Epithelial cell of prostate (primary cell): ENCODE measurements around the gene AP3B1.
"Not testable (repeated sequence)": the region's sequence is repeated elsewhere in the genome, so short reads cannot be mapped to it uniquely, and the experiment has no call there.

Experiments used
- DNase-seq: peaks from one replicate; pipeline ENCODE4 v3.0.0-alpha.2; 2011; ENCODE audit warnings: low read depth, low spot score
- H3K27ac ChIP-seq: fragments of 450-650 bp; 2 replicates; pipeline ENCODE4 v1.5.1; 2017; ENCODE audit warnings: mild to moderate bottlenecking

Gene AP3B1

DNA sequence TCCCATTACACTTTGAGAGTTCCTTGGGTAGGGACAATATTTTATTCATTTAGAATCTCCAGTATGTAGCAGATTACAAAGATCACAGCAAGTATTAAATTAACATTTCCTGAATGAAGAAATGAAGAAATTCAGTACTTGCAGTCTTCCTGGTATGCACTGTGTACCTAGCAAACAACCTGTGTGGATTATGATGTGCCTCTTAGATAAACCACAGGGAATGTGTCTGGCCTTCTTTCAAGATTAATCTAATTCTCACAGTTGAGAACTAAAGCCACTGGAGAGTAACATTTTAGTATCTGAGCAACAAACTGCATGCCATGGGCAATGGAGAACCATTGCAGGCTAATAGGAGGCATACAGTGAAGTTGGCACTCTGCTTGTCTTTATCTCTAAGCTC, 199.4 kb downstream of the AP3B1 start:
- no peak overlapping the region for H3K27ac ChIP-seq
- no peak for DNase-seq

DNA sequence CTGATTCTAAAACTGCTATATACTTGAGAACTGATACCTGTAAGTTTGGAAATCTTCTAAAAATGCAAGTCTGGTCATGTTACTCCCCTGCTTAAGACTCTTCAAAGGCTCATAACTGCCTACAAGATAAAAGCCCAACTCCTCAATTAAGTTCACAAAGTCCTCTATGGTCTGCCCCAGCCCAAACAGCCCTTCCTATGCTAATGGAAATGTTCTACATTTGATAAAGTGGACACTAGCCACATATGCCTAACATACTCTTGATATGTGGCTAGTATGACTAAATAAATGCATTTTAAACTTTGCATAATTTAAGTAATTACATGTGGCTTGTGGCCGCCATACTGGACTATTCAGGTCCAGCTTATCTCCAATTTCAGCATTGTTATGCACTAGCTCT, 204.5 kb downstream of the AP3B1 start:
- DNase-seq = no peak
- no peak overlapping the region for H3K27ac ChIP-seq

DNA sequence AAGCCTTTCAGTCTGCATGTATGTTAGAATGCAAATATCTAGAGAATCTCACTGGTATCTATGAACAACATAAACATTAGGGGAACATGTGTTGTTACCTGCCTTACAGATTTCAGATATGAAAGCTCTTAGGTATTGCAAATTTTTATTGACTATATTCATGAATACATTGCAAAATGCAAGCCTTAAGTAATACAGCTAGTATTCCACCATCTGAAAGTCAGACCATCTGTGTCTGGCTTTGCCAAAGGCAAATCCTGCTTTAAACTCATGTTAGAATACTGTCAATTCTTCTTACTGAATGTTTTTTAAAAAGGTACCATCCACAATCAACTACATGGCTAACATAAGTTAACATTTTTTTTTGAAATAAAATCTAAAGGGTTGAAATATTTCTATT, 215.6 kb downstream of the AP3B1 start:
- no peak overlapping the region for H3K27ac ChIP-seq

DNA sequence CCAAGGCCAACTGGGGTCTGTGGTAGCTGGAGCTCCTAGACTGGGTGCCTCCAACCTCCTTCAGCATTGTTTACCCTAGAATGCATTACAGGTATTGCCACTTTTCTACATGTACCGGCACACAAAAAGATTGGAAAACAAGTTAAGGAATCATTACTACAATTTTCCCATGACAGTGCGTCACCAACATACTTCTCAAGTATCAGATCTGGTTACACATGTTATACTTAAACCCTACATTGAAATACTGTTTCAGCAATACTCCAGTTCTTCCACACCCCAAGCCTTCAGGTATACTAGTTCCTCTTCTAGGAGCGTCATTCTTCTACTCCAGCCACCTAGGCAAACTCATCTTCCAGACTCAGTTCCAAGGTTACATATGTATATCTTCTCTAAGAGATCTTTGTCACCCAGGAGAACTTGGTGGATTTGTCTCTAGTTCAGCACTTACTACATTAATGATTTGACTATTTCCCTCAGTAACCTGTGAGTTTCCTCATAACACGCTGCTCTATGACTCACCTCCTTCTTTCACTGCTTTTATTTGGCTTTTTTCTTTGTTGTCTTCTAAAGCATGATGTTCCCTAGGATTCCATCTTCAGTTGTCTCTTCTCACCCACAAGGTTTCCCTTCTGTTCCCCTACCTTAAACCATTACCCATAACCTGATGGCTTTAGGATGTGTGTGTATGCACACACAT, 217.0 kb downstream of the AP3B1 start:
- no peak for DNase-seq
- H3K27ac ChIP-seq = no peak overlapping the region

More for the DNA sequence above, 215.6 kb downstream of the AP3B1 start:
- no peak for DNase-seq

DNA sequence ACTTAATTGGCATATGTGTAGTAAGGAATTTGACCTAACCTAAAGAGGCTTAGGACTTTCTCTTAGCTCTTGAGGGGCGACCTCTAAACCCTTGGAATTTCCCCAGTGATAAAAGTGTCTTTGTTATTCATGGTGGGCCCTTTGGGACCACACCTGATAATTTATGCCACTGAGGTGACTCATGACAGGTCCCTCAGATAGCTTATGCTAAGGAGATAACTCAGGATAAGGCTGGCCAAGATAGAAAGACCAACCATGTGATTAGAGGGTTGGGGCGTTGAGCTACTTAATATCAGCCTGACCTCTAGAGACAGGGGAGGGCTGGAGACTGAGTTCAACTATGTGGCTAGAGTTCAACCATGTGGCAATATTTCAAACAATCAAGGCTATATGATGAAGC, 218.1 kb downstream of the AP3B1 start:
- DNase-seq = no peak
- no peak overlapping the region for H3K27ac ChIP-seq

DNA sequence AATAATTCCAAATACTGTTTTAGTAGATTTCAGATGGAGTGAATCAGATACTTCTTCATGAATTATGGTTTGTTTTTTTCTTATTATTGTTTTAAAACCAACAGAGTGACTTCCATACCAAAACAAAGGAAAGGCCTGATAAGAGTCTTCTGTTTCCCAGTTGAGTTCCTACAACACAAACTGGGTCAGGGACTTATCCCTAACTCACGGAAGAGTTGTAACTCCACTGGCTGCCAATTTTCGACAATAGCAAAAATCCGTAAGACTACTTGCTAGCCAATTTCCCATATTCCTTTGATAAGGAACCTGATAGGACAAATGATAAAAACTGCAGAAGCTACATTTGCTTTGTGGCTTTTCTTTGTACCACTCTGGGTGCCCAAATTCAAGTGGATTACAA, 219.2 kb downstream of the AP3B1 start:
- no peak overlapping the region for H3K27ac ChIP-seq
- DNase-seq = no peak

DNA sequence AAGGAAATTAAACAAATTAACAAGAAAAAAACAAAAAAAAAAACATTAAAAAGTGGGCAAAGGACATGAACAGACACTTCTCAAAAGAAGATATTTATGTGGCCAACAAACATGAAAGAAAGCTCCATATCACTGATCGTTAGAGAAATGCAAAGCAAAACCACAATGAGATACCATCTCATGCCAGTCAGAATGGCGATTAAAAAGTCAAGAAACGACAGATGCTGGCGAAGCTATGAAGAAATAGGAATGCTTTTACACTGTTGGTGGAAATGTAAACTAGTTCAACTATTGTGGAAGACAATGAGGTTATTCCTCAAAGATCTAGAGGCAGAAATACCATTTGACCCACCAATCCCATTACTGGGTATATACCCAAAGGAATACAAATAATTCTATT, 223.8 kb downstream of the AP3B1 start:
- DNase-seq, H3K27ac ChIP-seq: not testable (repeated sequence)

DNA sequence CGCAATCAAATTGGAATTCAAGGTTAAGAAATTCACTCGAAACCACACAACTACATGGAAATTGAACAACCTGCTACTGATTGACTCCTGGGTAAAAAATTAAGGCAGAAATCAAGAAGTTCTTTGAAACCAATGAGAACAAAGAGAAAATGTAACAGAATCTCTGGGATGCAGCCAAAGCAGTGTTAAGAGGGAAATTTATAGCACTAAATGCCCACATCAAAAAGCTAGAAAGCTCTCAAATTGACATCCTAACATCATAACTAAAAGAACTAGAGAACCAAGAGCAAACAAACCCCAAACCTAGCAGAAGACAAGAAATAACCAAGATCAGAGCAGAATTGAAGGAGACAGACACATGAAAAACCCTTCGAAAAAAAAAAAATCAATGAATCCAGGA, 226.9 kb downstream of the AP3B1 start:
- not testable (repeated sequence) for DNase-seq, H3K27ac ChIP-seq

DNA sequence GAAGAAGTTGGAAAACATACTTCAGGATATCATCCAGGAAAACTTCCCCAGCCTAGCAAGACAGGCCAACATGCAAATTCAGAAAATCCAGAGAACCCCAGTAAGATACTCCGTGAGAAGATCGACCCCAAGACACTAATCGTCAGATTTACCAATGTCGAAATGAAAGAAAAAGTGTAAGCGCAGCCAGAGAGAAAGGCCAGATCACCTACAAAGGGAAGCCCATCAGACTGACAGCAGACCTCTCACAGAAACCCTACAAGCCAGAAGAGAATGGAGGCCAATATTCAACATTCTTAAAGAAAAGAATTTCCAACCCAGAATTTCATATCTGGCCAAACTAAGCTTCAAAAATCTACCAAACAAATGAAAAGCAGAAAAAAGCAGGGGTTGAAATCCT, 227.8 kb downstream of the AP3B1 start:
- not testable (repeated sequence) for DNase-seq, H3K27ac ChIP-seq

DNA sequence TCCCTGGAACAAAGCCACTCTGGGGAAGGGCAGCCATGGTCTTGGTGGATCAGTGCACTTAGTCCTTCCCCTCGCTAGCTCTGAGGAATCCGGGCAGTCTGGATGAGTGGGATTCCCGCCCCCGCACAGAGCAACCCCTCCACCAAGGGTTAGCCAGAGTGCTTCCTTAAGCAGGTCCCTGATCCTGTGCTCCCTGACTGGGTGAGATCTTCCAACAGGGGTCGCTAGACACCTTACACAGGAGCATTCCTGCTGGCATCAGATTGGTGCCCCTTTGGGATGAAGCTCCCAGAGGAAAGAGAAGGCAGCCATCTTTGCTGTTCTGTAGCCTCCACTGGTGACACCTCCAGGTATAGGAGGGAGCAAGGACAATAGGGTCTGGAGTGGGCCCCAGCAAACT, 228.8 kb downstream of the AP3B1 start:
- H3K27ac ChIP-seq = no peak overlapping the region
- DNase-seq = no peak

DNA sequence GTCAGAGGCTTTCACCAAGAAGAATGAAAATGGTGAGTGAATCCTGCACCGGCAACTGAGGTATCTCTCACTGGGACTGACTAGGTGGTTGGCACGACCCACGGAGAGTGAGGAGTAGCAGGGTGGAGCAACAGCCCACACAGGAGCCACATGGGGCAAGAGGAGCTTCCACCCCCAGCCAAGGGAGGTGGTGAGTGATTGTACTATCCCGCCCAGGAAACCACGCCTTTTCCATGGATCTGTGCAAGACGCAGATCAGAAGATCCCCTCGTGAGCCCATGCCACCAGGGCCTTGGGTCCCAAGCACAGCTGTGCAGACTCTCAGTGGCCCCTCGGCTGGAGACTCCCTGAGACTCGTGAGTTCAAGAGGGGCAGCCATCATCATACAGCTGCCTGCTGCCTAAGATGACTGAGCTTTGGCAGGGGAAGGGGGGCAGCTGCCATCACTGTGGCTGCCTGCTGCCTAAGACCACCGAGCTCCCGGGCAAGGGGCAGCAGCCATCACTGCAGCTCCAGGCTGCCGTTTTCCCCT, 229.5 kb downstream of the AP3B1 start:
- DNase-seq = no peak

DNA sequence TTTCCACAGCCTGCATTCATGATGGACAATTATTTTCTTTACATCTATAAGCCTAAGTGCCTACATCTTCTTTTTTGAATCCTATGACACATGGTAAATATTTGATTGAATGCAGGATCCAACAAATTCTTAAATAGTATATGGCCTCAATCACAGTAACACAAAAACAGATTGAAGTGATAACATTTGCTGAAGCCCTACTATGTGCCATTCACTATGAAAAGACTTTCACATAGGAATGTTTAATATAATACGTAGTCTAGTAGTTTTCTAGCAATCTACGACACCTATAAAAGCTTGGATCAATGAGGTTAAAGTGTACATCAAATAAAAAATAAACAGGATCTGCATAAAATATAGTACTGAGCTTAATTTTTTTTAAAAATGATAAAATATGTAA, 231.0 kb downstream of the AP3B1 start:
- DNase-seq = no peak
- no peak overlapping the region for H3K27ac ChIP-seq

More for the DNA sequence above, 229.5 kb downstream of the AP3B1 start:
- H3K27ac ChIP-seq = no peak overlapping the region

DNA sequence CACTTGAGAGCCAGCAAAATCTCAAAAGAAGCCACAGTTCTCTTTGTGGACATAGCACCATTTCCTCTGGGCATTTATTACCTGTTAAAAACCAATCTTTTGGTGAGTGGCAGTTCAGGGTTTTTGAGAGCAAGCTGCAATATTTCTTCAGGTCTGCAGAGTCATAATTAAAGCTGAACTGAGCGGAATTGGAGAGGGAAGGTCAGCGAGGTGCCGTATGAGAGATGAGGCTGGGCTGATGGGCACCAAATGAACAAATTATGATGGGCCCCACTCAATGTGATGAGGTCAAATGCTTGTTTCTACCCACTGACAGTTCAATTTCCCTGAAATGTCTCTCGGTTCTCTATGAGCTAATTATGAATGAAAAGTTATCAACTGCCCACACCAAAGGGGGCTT, 231.9 kb downstream of the AP3B1 start:
- no peak for DNase-seq
- H3K27ac ChIP-seq = no peak overlapping the region

DNA sequence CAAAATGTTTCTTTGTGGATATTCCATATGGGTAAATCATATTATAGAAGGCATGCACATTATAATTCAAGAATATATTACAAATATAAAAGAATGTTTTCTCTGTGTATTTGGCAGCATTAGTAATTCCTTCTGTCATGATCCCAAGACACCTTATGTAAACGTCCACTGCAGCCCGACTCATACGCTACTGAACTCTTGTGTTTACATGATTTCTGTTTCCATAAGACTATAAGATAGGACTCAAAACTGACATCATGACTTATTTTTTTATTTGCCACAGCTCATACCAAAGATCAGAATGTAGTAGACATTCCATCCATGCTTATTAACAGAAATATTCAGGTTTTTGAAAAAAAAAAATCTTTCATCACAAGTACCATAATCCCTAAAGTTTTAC, 234.1 kb downstream of the AP3B1 start:
- no peak overlapping the region for H3K27ac ChIP-seq
- DNase-seq = no peak

DNA sequence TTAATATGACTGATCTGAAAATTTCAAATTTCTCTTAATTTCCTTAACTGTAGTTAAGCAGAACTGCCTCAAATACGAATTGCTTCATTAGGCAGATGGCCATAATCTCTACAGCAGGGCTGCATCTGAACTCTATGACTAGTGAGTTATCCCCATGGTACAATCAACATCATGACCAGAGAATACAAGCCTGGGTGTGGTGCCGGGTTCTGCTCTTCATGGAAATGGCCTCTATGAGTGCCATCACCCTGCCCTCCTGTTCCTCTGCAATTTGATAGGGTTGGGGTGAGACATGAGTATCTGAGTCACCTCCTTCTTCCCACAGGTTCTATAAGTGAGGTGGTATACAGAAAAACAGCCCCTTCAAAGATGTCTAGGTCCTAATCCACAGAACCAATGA, 235.9 kb downstream of the AP3B1 start:
- no peak overlapping the region for H3K27ac ChIP-seq
- DNase-seq = no peak

DNA sequence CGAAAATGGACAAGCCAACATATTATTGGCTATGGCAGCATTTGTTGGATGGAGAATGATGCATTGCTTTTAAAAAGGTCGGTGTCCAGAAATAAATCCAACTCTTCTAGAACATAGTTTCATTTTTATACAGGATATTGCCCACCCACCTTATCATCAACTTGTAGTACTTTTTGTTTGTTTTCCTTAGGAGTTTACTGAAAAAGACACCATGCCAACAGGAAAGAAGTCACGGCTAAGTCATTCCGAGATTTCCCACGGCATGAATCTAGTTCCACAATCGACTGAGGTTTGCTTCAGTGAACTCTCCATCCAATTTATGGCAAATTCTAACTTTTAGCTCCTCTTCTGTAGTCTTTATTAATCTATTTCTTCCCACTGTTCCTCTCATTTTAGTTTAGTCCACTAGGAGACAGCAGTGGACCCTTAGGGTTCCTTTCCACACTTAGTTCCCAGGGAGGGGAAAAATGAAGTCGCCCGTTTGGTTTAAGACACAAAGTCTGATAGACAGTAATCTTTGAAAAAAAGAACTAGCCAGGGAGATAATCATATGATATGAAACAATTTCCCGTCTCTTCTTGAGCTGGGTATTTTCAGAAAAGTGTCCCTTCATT, 237.5 kb downstream of the AP3B1 start:
- no peak overlapping the region for H3K27ac ChIP-seq
- DNase-seq = no peak

DNA sequence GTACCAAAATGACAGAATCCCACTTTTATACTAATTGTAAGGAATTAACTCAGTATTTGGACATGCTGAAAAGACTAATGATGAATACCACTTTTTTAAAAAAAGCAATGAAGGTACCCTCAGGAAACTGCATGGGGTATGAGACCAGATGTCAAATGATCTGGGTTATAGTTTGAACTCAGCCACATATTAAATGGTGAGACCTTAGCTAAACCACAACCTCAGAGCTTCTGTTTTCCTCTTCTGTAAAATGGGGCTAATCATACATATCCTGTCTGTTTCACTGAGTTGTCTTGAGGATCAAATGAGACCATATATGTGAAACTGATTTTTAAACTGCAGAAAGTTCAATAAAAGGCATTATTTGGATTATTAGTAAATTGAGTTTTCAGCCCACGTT, 238.4 kb downstream of the AP3B1 start:
- no peak overlapping the region for H3K27ac ChIP-seq
- no peak for DNase-seq

DNA sequence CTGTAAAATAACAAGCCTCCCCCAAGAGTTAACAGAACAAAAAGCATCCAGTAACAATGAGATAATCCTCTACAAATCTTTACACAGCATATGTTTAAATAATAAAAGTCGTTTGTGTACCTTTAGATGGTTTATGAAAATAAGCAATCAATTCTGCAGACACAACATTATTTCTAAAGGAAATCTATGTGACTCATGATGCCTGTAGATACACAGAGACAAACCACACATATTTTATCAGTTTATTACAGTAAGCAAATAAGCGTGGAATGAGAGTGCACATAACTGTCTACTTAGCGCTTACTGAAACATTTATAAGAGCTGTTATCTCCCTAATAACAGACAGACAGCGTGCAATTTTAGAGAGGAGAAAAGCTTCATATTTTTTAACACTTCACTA, 243.6 kb downstream of the AP3B1 start:
- no peak overlapping the region for H3K27ac ChIP-seq
- no peak for DNase-seq

DNA sequence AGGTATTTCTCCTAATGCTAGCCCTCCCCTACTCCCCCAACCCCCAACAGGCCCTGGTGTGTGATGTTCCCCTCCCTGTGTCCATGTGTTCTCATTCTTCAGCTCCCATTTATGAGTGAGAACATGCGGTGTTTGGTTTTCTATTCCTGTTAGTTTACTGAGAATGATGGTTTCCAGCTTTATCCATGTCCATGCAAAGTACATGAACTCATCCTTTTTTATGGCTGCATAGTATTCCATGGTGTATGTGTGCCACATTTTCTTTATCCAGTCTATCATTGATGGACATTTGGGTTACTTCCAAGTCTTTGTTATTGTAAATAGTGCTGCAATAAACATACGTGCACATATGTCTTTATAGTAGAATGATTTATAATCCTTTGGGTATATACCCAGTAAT, 247.7 kb downstream of the AP3B1 start:
- DNase-seq, H3K27ac ChIP-seq: not testable (repeated sequence)

DNA sequence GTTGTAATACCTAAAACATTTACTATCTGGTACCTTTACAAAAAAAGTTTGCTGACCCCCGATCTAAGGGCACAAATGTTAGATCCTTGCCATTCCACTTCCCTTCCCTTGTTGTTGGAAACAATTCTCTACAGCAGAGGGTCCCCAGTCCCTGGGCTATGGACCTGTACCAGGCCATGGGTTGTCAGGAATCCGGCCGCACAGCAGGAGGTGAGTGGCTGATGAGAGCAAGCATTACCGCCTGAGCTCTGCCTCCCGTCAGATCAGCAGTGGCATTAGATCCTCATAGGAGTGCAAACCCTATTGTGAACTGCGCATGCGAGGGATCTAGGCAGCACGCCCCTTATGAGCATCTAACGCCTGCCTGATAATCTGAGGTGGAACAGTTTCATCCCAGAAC, 248.5 kb downstream of the AP3B1 start:
- H3K27ac ChIP-seq = no peak overlapping the region
- no peak for DNase-seq

DNA sequence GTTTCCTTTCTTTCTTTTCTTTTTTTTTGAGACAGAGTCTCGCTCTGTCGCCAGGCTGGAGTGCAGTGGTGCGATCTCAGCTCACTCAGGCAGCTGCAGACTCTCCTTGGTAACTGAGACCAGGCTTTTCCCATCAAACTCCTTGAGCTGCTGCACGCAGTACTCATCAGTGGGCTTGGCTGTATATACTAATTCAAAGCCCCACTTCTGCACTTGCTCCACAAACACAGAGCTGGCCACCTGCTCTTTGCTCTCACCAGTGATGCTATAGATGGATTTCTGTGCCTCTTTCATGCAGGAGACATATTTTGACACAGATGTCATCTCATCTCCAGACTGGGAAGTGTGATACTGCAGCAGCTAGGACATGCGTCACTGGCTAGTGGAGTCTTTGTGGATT, 252.7 kb downstream of the AP3B1 start:
- DNase-seq = no peak
- no peak overlapping the region for H3K27ac ChIP-seq

DNA sequence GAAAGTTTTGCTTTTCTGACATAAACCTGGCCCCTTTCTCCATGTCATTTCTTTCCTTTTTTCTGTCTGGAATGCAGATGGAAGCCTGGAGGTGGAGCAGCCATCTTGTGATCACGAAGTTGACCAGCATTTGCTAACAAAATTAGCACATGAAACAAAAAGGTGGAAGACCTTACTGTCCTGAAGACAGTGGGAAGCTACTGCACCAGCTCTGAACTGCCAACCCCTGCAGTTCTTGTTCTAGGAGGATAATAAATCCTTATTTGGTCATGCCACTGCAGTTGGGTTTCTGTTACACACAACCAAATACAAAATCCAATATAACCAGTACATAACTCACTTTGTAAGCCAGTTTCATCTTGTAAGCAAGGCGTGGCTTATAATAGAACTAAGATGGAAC, 269.0 kb downstream of the AP3B1 start:
- DNase-seq = peak; percentile 8

More for the DNA sequence above, 269.0 kb downstream of the AP3B1 start:
- no peak overlapping the region for H3K27ac ChIP-seq
